Memory B cell (primary cell): ENCODE results near the gene IGF2R.

Source experiments
- ATAC-seq: fragments of 150-1000 bp; cut with Tn5 transposase; 2 replicates; pipeline ENCODE4 v1.10.0; 2021; ENCODE audit warnings: low read depth, mild to moderate bottlenecking, moderate library complexity
- DNase-seq, 2 donors: peaks; one replicate each; pipeline ENCODE4 v3.0.0; 2022; ENCODE audit warnings: low spot score in 2 of 2
- H3K27ac Mint-ChIP-seq: one replicate; pipeline ENCODE4 v1.8.0; 2022; ENCODE audit warnings: mild to moderate bottlenecking, moderate library complexity, mixed read lengths
- H3K27me3 Mint-ChIP-seq: one replicate; pipeline ENCODE4 v1.8.0; 2022; ENCODE audit warnings: mixed read lengths
- H3K36me3 Mint-ChIP-seq: one replicate; pipeline ENCODE4 v1.8.0; 2022; ENCODE audit warnings: mild to moderate bottlenecking, mixed read lengths
- H3K4me1 Mint-ChIP-seq: one replicate; pipeline ENCODE4 v1.8.0; 2022; ENCODE audit warnings: mixed read lengths
- H3K4me3 Mint-ChIP-seq: one replicate; pipeline ENCODE4 v1.8.0; 2022; ENCODE audit warnings: mild to moderate bottlenecking, moderate library complexity, mixed read lengths
- H3K9me3 Mint-ChIP-seq: one replicate; pipeline ENCODE4 v1.8.0; 2022; ENCODE audit warnings: mixed read lengths

IGF2R gene

GRCh38 chr6:160027931-160028330 is 59.0 kb downstream of the IGF2R start:
- DNase-seq (no peak), ATAC-seq (no peak)
- no peaks in the 10 kb centered on the region for H3K9me3 Mint-ChIP-seq
- H3K4me3 Mint-ChIP-seq = no peak overlapping the region
- peaks cover 4% of the 10 kb centered on the region for H3K4me1 Mint-ChIP-seq
- peak overlapping the region; percentile 60 for H3K27ac Mint-ChIP-seq
- no peaks in the 10 kb centered on the region for H3K27me3 Mint-ChIP-seq
- peaks cover 28% of the 10 kb centered on the region for H3K36me3 Mint-ChIP-seq

GRCh38 chr6:160028487-160029275 is 59.8 kb downstream of the IGF2R start:
- H3K9me3 Mint-ChIP-seq = no peaks in the 10 kb centered on the region
- DNase-seq = peak in 1 of 2 donors; percentile 3
- H3K4me1 Mint-ChIP-seq = peaks cover 4% of the 10 kb centered on the region
- peak overlapping the region; percentile 60 for H3K27ac Mint-ChIP-seq
- H3K27me3 Mint-ChIP-seq = no peaks in the 10 kb centered on the region
- ATAC-seq = peak; percentile 89
- H3K4me3 Mint-ChIP-seq = no peak overlapping the region
- H3K36me3 Mint-ChIP-seq = peaks cover 35% of the 10 kb centered on the region

GRCh38 chr6:160029525-160029924 is 60.6 kb downstream of the IGF2R start:
- ATAC-seq = no peak
- no peaks in the 10 kb centered on the region for H3K9me3 Mint-ChIP-seq
- peaks cover 41% of the 10 kb centered on the region for H3K36me3 Mint-ChIP-seq
- no peak overlapping the region for H3K27ac Mint-ChIP-seq
- no peaks in the 10 kb centered on the region for H3K27me3 Mint-ChIP-seq
- H3K4me3 Mint-ChIP-seq = no peak overlapping the region
- no peak for DNase-seq
- H3K4me1 Mint-ChIP-seq = peaks cover 4% of the 10 kb centered on the region

- peaks cover 44% of the 10 kb centered on the region for H3K36me3 Mint-ChIP-seq
- H3K4me1 Mint-ChIP-seq = peaks cover 4% of the 10 kb centered on the region
- no peak overlapping the region for H3K4me3 Mint-ChIP-seq
- H3K27me3 Mint-ChIP-seq = no peaks in the 10 kb centered on the region
- DNase-seq (no peak), ATAC-seq (no peak)
- H3K9me3 Mint-ChIP-seq = no peaks in the 10 kb centered on the region
- H3K27ac Mint-ChIP-seq = no peak overlapping the region
Observed at GRCh38 chr6:160030103-160030502, 61.2 kb downstream of the IGF2R start.

- DNase-seq = no peak
- peaks cover 53% of the 10 kb centered on the region for H3K36me3 Mint-ChIP-seq
- no peak for ATAC-seq
- H3K4me3 Mint-ChIP-seq = no peak overlapping the region
- H3K9me3 Mint-ChIP-seq = no peaks in the 10 kb centered on the region
- no peak overlapping the region for H3K27ac Mint-ChIP-seq
- H3K4me1 Mint-ChIP-seq = peaks cover 7% of the 10 kb centered on the region
- H3K27me3 Mint-ChIP-seq = no peaks in the 10 kb centered on the region
Observed at GRCh38 chr6:160031442-160031841, 62.6 kb downstream of the IGF2R start.

GRCh38 chr6:160031871-160032270 is 63.0 kb downstream of the IGF2R start:
- Mint-ChIP-seq H3K27ac (no peak overlapping the region), H3K4me1 (peaks cover 7% of the 10 kb centered on the region), H3K36me3 (peaks cover 55% of the 10 kb centered on the region), H3K9me3 (no peaks in the 10 kb centered on the region), H3K4me3 (no peak overlapping the region), H3K27me3 (no peaks in the 10 kb centered on the region)
- ATAC-seq (no peak), DNase-seq (no peak)

GRCh38 chr6:160032538-160032937 is 63.7 kb downstream of the IGF2R start:
- no peak for ATAC-seq
- DNase-seq = no peak
- Mint-ChIP-seq H3K36me3 (peaks cover 54% of the 10 kb centered on the region), H3K27ac (no peak overlapping the region), H3K9me3 (no peaks in the 10 kb centered on the region), H3K4me3 (no peak overlapping the region), H3K27me3 (no peaks in the 10 kb centered on the region), H3K4me1 (peaks cover 7% of the 10 kb centered on the region)

- DNase-seq (no peak), ATAC-seq (no peak)
- Mint-ChIP-seq H3K4me3 (no peak overlapping the region), H3K9me3 (no peaks in the 10 kb centered on the region), H3K27me3 (no peaks in the 10 kb centered on the region), H3K36me3 (peaks cover 49% of the 10 kb centered on the region), H3K4me1 (peaks cover 2% of the 10 kb centered on the region), H3K27ac (no peak overlapping the region)
Observed at GRCh38 chr6:160034036-160034930, 65.4 kb downstream of the IGF2R start.

GRCh38 chr6:160035241-160035640 is 66.4 kb downstream of the IGF2R start:
- H3K4me1 Mint-ChIP-seq = peaks cover 4% of the 10 kb centered on the region
- DNase-seq (no peak), ATAC-seq (no peak)
- H3K9me3 Mint-ChIP-seq = no peaks in the 10 kb centered on the region
- H3K27ac Mint-ChIP-seq = no peak overlapping the region
- no peaks in the 10 kb centered on the region for H3K27me3 Mint-ChIP-seq
- H3K36me3 Mint-ChIP-seq = peaks cover 49% of the 10 kb centered on the region
- H3K4me3 Mint-ChIP-seq = no peak overlapping the region

GRCh38 chr6:160035693-160036330 is 66.9 kb downstream of the IGF2R start:
- no peak for DNase-seq
- Mint-ChIP-seq H3K27me3 (no peaks in the 10 kb centered on the region), H3K36me3 (peaks cover 47% of the 10 kb centered on the region), H3K9me3 (no peaks in the 10 kb centered on the region), H3K27ac (no peak overlapping the region), H3K4me1 (peaks cover 4% of the 10 kb centered on the region), H3K4me3 (no peak overlapping the region)
- no peak for ATAC-seq

- Mint-ChIP-seq H3K36me3 (peaks cover 51% of the 10 kb centered on the region), H3K4me3 (no peak overlapping the region), H3K27ac (no peak overlapping the region), H3K4me1 (peaks cover 4% of the 10 kb centered on the region), H3K9me3 (no peaks in the 10 kb centered on the region), H3K27me3 (no peaks in the 10 kb centered on the region)
- ATAC-seq = no peak
- no peak for DNase-seq
Observed at GRCh38 chr6:160036331-160036695, 67.4 kb downstream of the IGF2R start.

GRCh38 chr6:160036790-160037206 is 67.9 kb downstream of the IGF2R start:
- peaks cover 4% of the 10 kb centered on the region for H3K4me1 Mint-ChIP-seq
- H3K36me3 Mint-ChIP-seq = peaks cover 47% of the 10 kb centered on the region

GRCh38 chr6:160038479-160038878 is 69.6 kb downstream of the IGF2R start:
- Mint-ChIP-seq H3K4me3 (no peak overlapping the region), H3K27ac (no peak overlapping the region), H3K27me3 (no peaks in the 10 kb centered on the region), H3K4me1 (peaks cover 4% of the 10 kb centered on the region), H3K36me3 (peaks cover 42% of the 10 kb centered on the region), H3K9me3 (no peaks in the 10 kb centered on the region)
- no peak for DNase-seq
- no peak for ATAC-seq

More at GRCh38 chr6:160036790-160037206, 67.9 kb downstream of the IGF2R start:
- DNase-seq (no peak), ATAC-seq (no peak)
- H3K27me3 Mint-ChIP-seq = no peaks in the 10 kb centered on the region
- no peak overlapping the region for H3K4me3 Mint-ChIP-seq
- no peak overlapping the region for H3K27ac Mint-ChIP-seq
- H3K9me3 Mint-ChIP-seq = no peaks in the 10 kb centered on the region

GRCh38 chr6:160039441-160039840 is 70.6 kb downstream of the IGF2R start:
- peak overlapping the region; percentile 7 for H3K27ac Mint-ChIP-seq

More at GRCh38 chr6:160039441-160039840, 70.6 kb downstream of the IGF2R start:
- DNase-seq (no peak), ATAC-seq (peak; percentile 31)
- no peaks in the 10 kb centered on the region for H3K9me3 Mint-ChIP-seq
- no peaks in the 10 kb centered on the region for H3K27me3 Mint-ChIP-seq
- H3K36me3 Mint-ChIP-seq = peaks cover 37% of the 10 kb centered on the region
- H3K4me3 Mint-ChIP-seq = no peak overlapping the region
- H3K4me1 Mint-ChIP-seq = peaks cover 4% of the 10 kb centered on the region
